Stimulated activated memory B cell treated with anti-CD40 and anti-IgM and Interleukin-4, amounts not matched to agents 10 μg/mL and 1 μg/mL and 100 μg/mL, for 72 hours (primary cell): ENCODE results near the gene VSIG4.
A peak's percentile ranks its signal among the peaks of the same experiment; 100 is the strongest.

Experiments used
- ATAC-seq: fragments of 150-1000 bp; cut with Tn5 transposase; 2 replicates; pipeline ENCODE4 v1.10.0; 2021
- H3K27ac Mint-ChIP-seq: one replicate; pipeline ENCODE4 v1.8.0; 2022; ENCODE audit warnings: mild to moderate bottlenecking, mixed read lengths
- H3K27me3 Mint-ChIP-seq: one replicate; pipeline ENCODE4 v1.8.0; 2022; ENCODE audit warnings: mixed read lengths
- H3K36me3 Mint-ChIP-seq: one replicate; pipeline ENCODE4 v1.8.0; 2022; ENCODE audit warnings: mixed read lengths
- H3K4me1 Mint-ChIP-seq: one replicate; pipeline ENCODE4 v1.8.0; 2022; ENCODE audit warnings: mixed read lengths
- H3K4me3 Mint-ChIP-seq: one replicate; pipeline ENCODE4 v1.8.0; 2022; ENCODE audit warnings: mild to moderate bottlenecking, moderate library complexity, mixed read lengths
- H3K9me3 Mint-ChIP-seq: one replicate; pipeline ENCODE4 v1.8.0; 2022; ENCODE audit warnings: mixed read lengths

The VSIG4 gene

GRCh38 chrX:66042307-66043077 is 2.6 kb upstream of the VSIG4 start:
- H3K9me3 Mint-ChIP-seq: peaks cover 5% of the 10 kb centered on the region
- no peaks in the 10 kb centered on the region for H3K27me3 Mint-ChIP-seq
- no peak overlapping the region for H3K4me3 Mint-ChIP-seq
- peaks cover 6% of the 10 kb centered on the region for H3K36me3 Mint-ChIP-seq
- ATAC-seq: no peak
- peaks cover 27% of the 10 kb centered on the region for H3K4me1 Mint-ChIP-seq
- no peak overlapping the region for H3K27ac Mint-ChIP-seq

GRCh38 chrX:66038115-66038514 is 1.8 kb downstream of the VSIG4 start:
- Mint-ChIP-seq H3K27me3 (no peaks in the 10 kb centered on the region), H3K27ac (no peak overlapping the region), H3K4me1 (peaks cover 8% of the 10 kb centered on the region), H3K36me3 (no peaks in the 10 kb centered on the region), H3K4me3 (no peak overlapping the region), H3K9me3 (no peaks in the 10 kb centered on the region)
- ATAC-seq: no peak

- no peak overlapping the region for H3K27ac Mint-ChIP-seq
- peaks cover 8% of the 10 kb centered on the region for H3K4me1 Mint-ChIP-seq
- H3K27me3 Mint-ChIP-seq: no peaks in the 10 kb centered on the region
- no peaks in the 10 kb centered on the region for H3K9me3 Mint-ChIP-seq
- no peak overlapping the region for H3K4me3 Mint-ChIP-seq
- ATAC-seq: no peak
- H3K36me3 Mint-ChIP-seq: no peaks in the 10 kb centered on the region
Measured at GRCh38 chrX:66036231-66036630, 3.6 kb downstream of the VSIG4 start.

- Mint-ChIP-seq H3K36me3 (no peaks in the 10 kb centered on the region), H3K4me1 (peaks cover 8% of the 10 kb centered on the region), H3K4me3 (no peak overlapping the region), H3K27ac (no peak overlapping the region), H3K27me3 (no peaks in the 10 kb centered on the region), H3K9me3 (no peaks in the 10 kb centered on the region)
- ATAC-seq: no peak
Measured at GRCh38 chrX:66035667-66036066, 4.2 kb downstream of the VSIG4 start.

GRCh38 chrX:66030505-66031317 is 9.2 kb downstream of the VSIG4 start:
- Mint-ChIP-seq H3K27ac (no peak overlapping the region), H3K27me3 (no peaks in the 10 kb centered on the region), H3K36me3 (no peaks in the 10 kb centered on the region), H3K9me3 (no peaks in the 10 kb centered on the region), H3K4me3 (no peak overlapping the region), H3K4me1 (peaks cover 3% of the 10 kb centered on the region)
- ATAC-seq: no peak

GRCh38 chrX:66028936-66029335 is 10.9 kb downstream of the VSIG4 start:
- Mint-ChIP-seq H3K9me3 (peaks cover 3% of the 10 kb centered on the region), H3K27me3 (no peaks in the 10 kb centered on the region), H3K4me1 (peaks cover 19% of the 10 kb centered on the region), H3K27ac (no peak overlapping the region), H3K4me3 (no peak overlapping the region), H3K36me3 (no peaks in the 10 kb centered on the region)
- ATAC-seq: no peak

- Mint-ChIP-seq H3K4me3 (no peak overlapping the region), H3K27me3 (no peaks in the 10 kb centered on the region), H3K27ac (peak overlapping the region; percentile 53), H3K36me3 (peaks cover 1% of the 10 kb centered on the region), H3K9me3 (peaks cover 3% of the 10 kb centered on the region), H3K4me1 (peaks cover 60% of the 10 kb centered on the region)
- ATAC-seq: no peak
Measured at GRCh38 chrX:66024570-66024969, 15.3 kb downstream of the VSIG4 start.

- Mint-ChIP-seq H3K27ac (peak overlapping the region; percentile 53), H3K9me3 (peaks cover 6% of the 10 kb centered on the region), H3K36me3 (peaks cover 6% of the 10 kb centered on the region), H3K27me3 (no peaks in the 10 kb centered on the region), H3K4me3 (no peak overlapping the region), H3K4me1 (peaks cover 65% of the 10 kb centered on the region)
- no peak for ATAC-seq
Measured at GRCh38 chrX:66024092-66024467, 15.8 kb downstream of the VSIG4 start.

- Mint-ChIP-seq H3K4me1 (peaks cover 70% of the 10 kb centered on the region), H3K27me3 (no peaks in the 10 kb centered on the region), H3K36me3 (peaks cover 11% of the 10 kb centered on the region), H3K4me3 (no peak overlapping the region), H3K9me3 (peaks cover 6% of the 10 kb centered on the region), H3K27ac (peak overlapping the region; percentile 65)
- peak; percentile 50 for ATAC-seq
Measured at GRCh38 chrX:66023385-66024091, 16.3 kb downstream of the VSIG4 start.

GRCh38 chrX:66022632-66023384 is 17.1 kb downstream of the VSIG4 start:
- Mint-ChIP-seq H3K9me3 (peaks cover 6% of the 10 kb centered on the region), H3K27ac (peak overlapping the region; percentile 65), H3K4me3 (no peak overlapping the region), H3K36me3 (peaks cover 11% of the 10 kb centered on the region), H3K27me3 (no peaks in the 10 kb centered on the region), H3K4me1 (peaks cover 77% of the 10 kb centered on the region)
- ATAC-seq: no peak

- peak overlapping the region; percentile 92 for H3K27ac Mint-ChIP-seq
- ATAC-seq: no peak
- no peak overlapping the region for H3K4me3 Mint-ChIP-seq
- H3K27me3 Mint-ChIP-seq: no peaks in the 10 kb centered on the region
- H3K9me3 Mint-ChIP-seq: peaks cover 6% of the 10 kb centered on the region
- H3K4me1 Mint-ChIP-seq: peaks cover 82% of the 10 kb centered on the region
- H3K36me3 Mint-ChIP-seq: peaks cover 11% of the 10 kb centered on the region
Measured at GRCh38 chrX:66021765-66022631, 17.9 kb downstream of the VSIG4 start.

GRCh38 chrX:66021401-66021764 is 18.5 kb downstream of the VSIG4 start:
- H3K9me3 Mint-ChIP-seq: peaks cover 6% of the 10 kb centered on the region
- H3K4me3 Mint-ChIP-seq: no peak overlapping the region
- H3K27me3 Mint-ChIP-seq: no peaks in the 10 kb centered on the region
- no peak for ATAC-seq
- peak overlapping the region; percentile 92 for H3K27ac Mint-ChIP-seq
- peaks cover 88% of the 10 kb centered on the region for H3K4me1 Mint-ChIP-seq
- peaks cover 11% of the 10 kb centered on the region for H3K36me3 Mint-ChIP-seq

GRCh38 chrX:66020631-66021334 is 19.1 kb downstream of the VSIG4 start:
- H3K27ac Mint-ChIP-seq: peak overlapping the region; percentile 92
- ATAC-seq: peak; percentile 56
- H3K9me3 Mint-ChIP-seq: peaks cover 6% of the 10 kb centered on the region
- peaks cover 11% of the 10 kb centered on the region for H3K36me3 Mint-ChIP-seq
- H3K4me1 Mint-ChIP-seq: peaks cover 91% of the 10 kb centered on the region
- H3K4me3 Mint-ChIP-seq: peak overlapping the region; percentile 49
- no peaks in the 10 kb centered on the region for H3K27me3 Mint-ChIP-seq

GRCh38 chrX:66019974-66020373 is 19.9 kb downstream of the VSIG4 start:
- H3K9me3 Mint-ChIP-seq: peaks cover 6% of the 10 kb centered on the region
- H3K4me1 Mint-ChIP-seq: peaks cover 88% of the 10 kb centered on the region
- peak overlapping the region; percentile 92 for H3K27ac Mint-ChIP-seq
- H3K4me3 Mint-ChIP-seq: peak overlapping the region; percentile 49
- ATAC-seq: no peak
- H3K27me3 Mint-ChIP-seq: no peaks in the 10 kb centered on the region
- H3K36me3 Mint-ChIP-seq: peaks cover 11% of the 10 kb centered on the region
